Fibroblast of upper back skin (primary cell): ENCODE results near the gene ERAP2.
A peak's percentile ranks its signal among the peaks of the same experiment; 100 is the strongest.

Experiments used
- DNase-seq: peaks from one replicate; pipeline ENCODE4 v3.0.0-alpha.2; 2013

Gene ERAP2

DNA sequence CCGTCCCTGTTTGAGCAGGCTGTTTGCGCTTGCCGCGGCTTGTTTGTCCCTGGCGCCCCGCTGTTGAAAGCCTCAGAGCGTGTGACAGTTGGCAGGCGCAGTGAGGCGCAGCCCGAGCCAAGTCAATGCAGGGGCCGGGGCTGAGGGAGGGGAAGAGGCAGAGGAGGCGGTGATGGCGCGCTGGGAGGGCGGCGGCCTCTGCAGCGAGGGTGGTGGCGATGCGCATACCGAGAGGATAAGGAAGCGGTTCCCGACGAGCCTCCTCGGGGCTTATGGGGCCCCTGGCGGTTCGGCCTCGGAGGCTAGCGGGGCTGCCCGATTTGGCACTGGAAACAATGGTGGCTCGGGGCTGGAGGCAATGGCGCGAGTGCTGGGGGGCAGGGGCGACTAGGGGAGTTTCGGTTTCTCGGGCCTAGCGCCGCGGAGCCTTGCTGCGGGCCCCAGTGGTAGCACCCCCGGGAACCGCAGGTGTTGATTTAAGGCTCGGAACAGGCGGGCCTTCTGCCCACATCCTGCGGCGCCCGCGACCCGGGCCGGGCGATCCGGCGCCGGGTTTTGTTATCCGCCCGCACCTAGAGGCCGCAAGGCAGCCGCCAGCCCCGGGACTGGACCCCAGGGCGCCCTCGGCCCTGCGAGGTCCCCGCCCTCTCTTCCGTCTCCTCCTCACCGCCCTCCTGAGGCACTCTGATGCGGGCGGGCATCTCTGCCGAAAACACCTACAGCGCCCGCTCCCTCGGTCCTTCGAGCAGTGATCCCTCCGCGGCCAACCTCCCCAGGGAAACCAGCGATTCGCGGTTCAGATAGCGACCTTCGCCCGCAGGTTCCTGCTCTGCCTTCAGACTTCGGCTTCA, 58.6 kb downstream of the ERAP2 start:
- DNase-seq: peak; percentile 94

DNA sequence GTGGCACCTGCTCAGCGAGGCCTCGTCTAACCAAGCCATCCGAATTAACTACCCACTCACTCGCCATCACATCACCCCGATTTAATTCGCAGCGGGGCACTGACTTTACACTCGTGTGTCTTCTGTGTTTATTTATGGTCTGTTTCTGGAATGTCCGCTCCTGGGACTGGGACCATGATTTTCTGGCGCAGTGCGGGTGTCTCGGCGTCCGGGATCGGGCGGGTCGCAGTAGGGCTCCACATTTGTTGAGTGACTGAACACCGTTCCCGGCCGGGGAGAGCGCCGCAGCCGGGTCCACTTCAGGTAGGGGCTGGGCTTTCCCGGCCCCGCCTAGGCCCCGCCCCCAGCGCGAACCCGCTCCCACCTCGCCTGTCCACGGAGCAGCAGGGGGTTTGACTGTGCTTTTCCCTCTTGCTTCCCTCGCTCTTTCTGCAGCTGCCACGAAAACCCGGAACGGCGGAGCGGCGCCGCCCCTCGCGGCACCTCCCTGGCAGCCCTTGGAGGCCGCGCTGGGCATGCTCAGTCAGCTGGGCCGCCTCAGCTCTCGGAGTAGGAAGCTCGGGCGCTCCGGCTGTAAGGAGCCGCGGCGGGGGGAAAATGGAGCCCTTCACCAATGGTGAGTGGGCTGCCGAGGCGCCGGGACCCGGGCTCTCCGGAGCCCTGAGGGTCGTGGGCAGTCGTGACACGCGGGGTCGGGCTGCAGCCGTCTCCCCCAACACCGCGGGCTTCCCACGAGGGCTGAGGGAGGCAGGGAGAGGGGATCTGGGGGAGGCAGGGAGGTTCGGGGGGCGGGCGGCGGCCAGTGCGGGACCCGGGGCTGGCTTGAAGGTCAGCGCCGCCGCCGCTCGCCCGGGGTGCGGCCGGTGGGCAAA, 59.5 kb downstream of the ERAP2 start, which contains the start of gene LNPEP:
TSS of gene LNPEP (plus strand) at position 522 of the 872 bp plus-strand sequence. CDS start at position 598, 76 bp downstream.
- DNase-seq: peak; percentile 97

DNA sequence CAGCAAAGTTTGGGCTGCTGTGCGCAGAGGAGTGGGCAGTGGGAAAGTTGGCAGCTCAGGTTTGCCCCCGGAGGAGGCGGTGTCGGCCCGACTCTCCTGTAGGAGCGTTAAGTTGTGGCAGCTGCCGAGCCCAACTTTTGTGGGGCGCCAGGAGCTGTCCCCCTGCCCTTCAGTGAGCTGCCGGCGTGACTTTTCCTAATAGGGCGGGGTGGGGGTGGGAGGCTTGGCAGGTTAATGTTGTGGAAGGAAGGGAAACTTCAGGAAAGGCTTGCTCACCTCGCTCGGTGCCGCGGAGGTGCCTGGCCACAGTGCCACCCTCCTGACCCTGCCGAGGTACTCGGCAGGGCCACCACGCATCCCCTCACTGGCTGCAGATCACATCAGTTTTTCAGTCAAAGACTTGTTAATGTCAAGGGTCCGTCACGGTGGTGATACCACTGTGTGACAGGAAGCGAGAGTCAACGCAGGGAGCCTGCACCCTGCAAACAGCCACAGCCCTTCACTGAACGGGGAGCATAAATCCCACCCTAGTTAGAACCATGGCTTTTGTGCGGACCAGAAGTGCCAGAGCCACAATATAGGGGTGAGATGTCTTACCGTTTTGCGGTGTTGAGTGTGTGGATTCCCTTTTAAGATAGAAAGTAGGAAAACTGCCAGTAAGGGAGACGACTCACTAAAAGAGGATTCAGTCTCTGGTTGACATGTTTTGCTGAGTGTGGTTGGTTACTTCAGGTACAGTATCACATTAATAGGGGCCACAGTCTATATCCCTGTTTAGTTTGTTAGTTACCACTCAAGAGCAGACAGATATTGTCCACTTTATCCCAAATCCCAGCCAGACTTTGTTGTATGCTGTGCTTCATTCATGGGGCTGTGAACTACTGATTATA, 60.4 kb downstream of the ERAP2 start:
- DNase-seq: no peak

DNA sequence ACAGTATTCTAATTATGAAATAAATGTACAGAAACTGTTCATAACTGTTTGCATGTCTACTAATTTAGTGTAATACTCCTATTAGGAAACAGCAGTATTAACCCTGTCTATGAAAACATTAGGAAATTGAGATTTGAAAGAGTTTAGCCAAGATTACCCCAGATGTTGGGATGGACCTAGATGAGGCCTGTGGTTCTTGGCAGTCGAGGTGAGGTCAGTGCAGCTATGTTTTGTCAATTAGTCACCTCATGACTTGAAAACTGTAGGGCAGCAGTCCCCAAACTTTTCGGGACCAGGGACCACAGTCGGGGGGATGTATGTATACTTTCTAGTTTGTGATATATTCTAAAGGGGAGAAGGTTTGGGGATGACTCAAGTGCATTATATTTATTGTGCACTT, 64.3 kb downstream of the ERAP2 start:
- DNase-seq: no peak

DNA sequence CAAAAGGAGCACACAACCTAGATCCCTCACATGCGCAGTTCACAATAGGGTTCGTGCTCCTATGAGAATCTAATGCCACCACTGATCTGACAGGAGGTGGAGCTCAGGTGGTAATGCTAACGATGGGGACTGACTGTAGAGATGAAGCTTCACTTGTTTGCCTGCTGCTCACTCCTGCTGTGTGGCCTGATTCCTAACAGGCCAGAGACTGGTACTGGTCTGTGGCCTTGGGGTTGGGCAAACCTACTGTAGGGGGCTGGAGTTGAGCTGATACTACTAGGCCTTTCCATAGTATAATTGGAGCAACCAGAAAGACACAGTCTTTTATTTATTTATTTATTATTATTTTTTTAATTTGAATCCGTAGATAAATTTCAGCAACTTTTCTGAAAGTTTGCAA, 64.8 kb downstream of the ERAP2 start:
- no peak for DNase-seq

DNA sequence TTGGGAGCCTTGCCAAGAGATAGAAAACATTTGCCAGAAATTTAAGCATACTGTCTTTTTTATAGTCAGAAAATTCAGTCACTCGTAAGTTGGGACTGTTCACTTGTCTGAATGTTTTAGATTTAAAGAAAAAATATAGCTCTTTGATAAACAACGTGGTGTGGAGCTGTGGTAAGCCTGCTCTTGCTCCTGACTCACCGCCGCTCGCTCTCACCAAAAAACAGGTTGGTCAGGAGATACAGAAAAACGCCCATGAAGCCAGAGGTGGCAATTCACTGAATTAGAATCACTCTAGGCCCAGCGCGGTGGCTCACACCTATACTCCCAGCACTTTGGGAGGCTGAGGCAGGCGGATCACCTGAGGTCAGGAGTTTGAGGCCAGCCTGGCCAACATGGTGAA, 65.8 kb downstream of the ERAP2 start:
- DNase-seq: no peak

DNA sequence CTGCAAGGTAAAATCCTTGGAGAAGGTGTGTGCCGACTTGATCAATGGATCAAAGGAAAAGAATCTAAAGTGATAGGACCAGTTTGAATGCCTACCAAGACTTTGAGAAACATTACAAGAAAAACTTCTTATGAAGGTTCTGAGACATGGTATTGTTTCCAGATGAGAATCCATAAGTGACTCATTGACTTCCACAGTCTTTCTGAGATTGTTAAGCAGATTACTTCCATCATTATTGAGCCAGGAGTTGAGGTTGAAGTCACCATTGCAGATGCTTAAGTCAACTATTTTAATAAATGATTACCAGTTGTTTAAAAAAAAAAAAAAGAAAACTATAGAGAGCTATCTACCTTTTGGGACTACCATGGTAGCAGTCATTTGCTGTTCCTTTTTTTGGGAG, 66.6 kb downstream of the ERAP2 start:
- DNase-seq: peak; percentile 70

DNA sequence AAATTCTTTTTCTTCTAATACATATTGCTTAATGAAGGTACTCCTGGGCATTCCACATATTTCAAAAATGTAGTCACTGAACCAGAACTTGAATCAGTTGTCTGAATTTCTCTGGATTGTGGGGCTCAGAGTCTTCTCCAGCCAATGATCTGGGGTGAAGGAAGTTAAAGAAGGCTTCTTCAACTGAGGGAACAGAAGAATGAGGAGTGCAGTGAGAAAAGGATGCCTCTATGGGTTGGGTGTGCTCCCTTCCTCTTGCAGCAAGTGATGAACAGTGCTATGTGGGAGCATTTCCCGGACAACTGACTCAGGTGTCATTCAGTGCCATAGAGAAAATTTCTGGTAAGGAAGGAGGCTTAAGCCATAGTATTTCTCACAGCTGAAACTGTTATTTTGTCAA, 67.5 kb downstream of the ERAP2 start:
- peak; percentile 46 for DNase-seq

DNA sequence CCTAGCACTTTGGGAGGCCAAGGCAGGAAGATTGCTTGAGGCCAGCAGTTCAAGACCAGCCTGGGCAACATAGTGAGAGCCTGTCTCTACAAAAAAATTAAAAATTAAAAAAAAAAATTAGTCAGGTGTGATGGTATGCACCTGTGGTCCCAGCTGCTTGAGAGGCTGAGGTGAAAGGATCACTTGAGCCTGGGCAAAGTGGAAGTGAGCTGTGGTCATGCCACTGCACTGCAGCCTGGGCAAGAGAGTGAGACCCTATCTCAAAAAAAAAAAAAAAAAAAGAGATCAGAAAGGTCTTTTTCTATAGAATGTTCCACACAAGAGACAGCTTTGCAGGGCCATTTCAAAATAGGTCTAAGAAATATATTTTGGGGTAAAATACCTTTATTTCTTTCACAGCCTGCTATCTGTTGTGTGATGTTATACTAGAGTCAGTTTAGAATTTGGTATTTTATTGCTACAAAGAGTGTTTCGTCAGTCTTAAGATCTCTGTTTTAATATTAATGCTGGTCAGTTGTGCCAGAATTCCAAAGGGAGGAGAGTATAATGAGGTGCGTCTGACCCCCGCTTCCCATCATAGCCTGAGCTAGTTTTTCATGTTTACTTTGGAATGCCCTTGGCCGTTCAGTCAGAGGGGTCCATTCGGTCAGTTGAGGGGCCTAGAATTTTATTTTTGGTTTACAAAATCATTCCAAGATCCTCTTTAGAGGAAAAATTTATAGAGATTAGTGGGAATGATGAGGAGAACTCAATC, 69.0 kb downstream of the ERAP2 start:
- no peak for DNase-seq

DNA sequence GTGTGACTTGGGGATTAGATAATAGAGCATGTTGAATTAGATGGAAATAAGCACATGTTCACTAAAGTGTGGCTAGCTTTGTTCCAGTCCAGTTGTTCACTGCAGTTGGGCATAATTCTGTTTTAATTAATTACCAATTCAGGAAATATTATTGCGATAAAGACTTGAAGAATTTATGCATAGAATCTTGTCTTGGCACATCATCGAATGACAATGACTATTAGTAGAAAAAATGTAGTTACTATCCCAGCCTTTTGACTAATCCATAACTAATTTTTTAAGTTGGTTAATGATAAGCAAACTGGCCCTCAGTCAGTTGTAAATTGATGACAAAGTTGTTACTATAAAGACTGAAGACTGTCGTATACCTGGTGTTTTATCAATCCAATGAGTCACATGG, 70.1 kb downstream of the ERAP2 start:
- DNase-seq: no peak

DNA sequence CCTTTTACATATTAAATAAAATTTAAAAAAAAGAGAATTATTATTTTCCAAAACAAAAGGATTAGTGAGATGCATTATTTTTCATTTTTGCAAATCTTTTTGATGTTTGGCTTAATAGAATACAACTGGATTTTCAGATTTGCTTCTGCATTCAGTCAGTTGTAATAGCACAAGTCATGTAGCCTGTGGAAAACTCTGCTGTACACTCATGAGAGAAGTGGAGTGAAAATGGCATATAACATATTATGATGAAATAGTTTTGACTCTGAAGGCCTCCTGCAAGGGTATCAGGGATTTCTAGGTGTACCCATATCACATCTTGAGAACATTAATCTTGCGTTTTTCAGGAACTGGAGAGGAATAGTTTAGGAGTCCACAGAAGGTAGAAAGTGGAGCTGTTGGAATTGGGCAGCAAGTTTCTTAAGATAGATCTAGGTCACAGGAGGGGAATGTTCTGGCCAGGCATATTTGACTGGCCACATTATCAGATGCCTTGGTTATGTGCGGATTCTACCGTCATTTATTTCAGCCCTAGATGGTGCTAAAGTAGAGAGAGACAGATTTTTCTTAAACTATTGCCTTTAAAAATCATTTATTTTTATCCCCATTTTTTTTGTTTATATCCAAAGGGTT, 75.9 kb downstream of the ERAP2 start:
- no peak for DNase-seq

DNA sequence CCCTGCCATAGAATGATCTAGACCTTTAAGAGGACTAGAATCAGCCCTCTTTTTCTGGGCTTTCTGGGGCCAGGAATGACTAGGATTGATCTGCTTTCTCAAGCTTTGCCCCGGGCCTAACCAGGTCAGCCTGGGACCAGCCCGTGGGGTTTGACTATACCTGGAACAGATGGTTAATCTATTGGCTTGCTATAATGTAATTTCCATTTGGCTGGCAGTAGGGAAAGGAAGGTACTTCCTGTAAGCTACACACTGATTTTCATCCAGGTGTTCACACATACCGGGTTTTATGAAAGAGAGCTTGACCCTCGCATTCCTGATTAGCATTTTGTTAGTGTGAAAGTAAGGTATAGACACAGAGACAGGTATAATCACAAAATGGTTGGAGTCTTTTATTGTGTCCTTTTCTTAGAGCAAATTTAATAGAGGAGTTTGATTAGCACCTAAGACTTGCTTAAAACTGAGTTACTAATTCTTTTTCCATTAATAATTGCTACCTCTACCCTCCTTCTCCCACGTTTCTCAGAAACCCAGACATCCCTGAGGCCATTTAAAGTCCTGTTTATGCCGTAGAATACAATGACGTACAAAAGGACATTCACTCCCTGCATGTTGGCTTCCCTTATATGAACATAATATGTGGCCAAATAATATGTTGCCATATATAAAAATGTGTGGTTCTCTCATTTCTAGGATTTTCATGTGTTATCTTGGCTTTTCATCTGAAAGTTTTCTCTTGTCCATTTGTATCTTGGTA, 76.9 kb downstream of the ERAP2 start:
- no peak for DNase-seq

DNA sequence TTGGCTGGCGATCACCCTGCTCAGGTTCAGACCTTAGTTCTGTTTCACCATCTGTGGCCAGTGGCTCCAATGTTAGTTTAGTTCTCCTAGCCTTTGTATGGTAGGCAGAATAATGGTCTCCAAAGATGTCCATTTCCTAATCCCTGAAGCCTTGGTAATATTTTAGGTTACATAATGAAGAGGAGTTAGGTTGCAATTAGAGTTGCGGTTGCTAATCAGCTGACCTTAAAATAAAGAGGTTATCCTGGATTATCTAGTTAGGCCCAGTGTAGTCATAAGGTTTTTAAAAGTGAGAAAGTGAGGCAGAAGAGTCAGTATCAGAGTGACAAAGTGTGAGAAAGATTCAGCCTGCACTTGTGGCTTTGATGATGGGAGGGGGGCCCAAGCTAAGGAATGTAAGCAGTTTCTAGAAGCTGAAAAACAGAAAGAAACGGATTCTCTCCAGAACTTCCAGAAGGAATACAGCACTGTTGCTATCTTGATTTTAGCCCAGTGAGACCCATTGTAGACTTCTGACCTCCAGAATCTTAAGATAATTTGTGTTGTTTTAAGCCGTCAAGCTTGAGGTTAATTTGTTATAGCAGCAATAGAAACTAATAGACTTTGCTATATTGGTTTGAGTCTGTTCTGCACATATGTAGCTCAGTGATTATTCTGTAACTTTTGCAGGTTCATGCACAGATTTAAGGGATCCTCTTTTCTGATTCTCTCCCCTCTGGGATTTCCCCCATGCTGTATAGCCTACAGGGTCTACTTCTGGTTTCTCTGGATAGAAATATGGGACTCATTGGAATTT, 81.2 kb downstream of the ERAP2 start:
- DNase-seq: no peak

DNA sequence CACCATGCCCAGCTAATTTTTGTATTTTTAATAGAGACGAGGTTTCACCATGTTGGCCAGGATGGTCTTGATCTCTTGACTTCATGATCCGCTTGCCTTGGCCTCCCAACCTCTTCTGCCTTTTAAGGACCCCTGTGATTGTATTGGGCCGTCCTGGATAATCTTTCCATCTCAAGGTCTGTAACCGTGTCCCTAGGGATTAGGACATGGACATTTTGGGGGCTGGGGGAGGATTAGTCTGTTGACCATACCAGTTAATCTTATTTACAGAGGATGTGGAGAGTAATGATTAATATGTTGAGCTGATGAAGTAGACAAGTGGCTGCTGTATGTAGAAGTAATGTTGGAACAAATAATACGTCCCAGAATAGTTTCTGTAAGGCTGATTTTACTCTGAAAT, 82.7 kb downstream of the ERAP2 start:
- no peak for DNase-seq

DNA sequence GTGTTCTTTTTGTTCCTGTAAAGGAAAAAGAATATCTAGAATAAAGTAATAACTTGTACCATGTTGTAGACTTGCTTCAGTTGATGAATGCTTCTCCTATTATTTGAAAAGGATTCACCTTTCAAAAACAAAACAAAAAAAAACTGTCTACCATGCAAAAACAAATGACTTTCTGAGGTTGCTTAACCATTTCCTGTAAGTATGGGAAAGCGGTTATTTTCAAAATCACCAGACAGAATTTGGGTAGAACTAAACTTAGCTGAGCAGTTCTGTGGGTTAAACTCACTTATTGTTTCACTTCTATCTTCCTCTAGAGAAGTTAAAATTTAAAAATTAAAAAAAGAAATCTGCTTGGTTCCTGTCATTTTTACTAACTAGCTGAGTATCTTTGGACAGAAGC, 84.8 kb downstream of the ERAP2 start:
- DNase-seq: no peak

DNA sequence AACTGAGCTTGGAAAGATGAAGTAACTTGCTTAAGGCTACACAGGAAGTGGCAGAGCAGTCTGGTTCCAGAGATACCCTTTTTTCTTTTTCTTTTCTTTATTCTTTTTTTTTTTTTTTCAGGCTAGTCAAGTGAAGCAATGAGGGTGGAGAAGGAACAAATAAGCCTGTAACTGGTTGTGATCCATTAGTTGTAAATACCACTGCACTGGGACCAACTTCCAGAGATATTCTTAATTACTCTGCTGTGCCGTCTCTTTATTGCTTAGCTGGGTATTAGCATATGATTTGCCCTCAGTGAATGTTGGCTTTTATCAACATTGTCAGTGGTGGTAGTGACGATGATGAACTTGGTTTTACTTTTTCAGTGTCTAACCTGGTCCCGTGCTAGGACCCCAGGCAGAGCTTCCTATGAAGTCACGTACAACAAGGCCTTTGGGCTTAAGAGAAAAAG, 86.3 kb downstream of the ERAP2 start:
- no peak for DNase-seq

DNA sequence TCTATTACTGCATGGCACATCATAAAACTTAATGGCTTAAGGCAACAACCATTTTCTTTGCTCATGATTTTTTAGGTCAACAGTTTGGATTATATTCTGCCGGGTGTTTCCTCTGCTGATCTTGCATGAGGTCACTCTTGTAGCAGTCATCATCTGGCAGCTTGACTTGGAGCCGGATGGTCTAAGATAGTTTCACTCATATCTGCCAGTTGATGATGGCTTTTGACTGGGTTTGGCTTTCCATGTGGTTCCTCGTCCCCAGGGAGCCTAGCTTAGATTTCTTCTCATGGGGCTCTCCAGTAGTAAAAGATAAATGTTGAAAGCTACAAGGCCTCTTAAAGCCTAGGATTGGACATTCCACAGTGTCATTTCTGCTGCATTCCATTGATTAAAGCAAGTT, 87.0 kb downstream of the ERAP2 start:
- peak; percentile 70 for DNase-seq

DNA sequence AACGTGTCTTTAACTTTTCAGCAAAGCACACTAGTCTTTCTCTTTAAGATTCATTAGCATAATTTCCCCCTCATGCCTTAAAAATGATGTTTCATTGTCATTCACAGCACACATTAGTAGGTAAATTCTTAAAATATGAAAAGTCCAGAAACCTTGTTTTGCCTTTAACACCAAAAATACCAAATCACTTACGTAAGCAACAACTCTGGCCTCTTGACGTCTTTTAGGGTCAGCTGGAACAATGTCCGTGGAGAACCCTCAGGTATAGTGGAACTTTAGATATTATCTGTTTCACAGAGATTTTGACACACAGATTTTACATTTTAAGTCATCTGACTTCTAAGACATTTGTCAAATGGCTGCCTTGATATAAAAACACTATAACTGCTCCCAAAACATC, 90.5 kb downstream of the ERAP2 start:
- no peak for DNase-seq

DNA sequence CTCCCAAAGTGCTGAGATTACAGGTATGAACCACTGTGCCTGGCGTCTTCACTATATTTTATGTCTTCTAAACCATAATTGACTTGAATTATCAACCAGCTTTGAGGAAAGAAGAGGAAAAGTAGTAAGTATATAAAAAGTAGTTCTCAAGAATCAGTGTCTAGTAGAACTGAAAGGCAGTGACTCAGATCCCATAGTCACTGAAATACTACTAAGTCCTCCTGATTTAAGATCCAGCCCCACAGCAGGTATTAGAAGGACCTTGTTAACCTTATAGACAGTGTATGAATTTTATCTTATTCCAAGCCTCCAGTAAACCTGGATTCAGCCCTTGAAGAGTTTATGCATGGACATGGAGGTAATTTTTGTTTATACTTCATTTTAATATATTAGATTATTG, 91.1 kb downstream of the ERAP2 start:
- DNase-seq: no peak

DNA sequence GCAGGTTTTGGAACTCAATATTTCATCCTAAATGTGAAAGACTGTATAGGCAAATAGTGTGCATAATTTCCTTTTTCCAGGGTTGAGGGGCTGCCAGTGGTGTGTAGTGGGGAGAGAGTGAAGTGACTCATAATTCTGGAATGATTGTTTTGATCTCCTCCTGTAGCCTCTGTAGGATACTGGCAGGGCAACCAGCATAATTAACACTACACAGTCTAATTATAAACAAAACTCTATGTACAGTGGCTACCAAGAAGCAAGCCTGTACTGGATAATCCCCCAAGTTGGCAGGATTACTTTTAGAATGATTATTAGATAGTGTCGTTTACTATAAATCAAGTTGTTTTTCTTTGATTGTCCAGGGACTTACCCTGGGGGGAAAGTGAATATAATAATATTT, 91.8 kb downstream of the ERAP2 start:
- peak; percentile 68 for DNase-seq
